Breast epithelium (tissue), 4 donors: ENCODE measurements around the gene NRCAM. TPM values are rescaled to one million over a fixed set of nuclear protein-coding genes. Genes with fewer than 3 reads are reported as not detected.

Experiments used
- DNase-seq, 2 donors: peaks; one replicate each; pipeline ENCODE4 v3.0.0-alpha.2; 2019; ENCODE audit warnings: low spot score in 2 of 2
- H3K27ac ChIP-seq, 2 donors: fragments of 200-600 bp; sonication (generic) in 1 of 2; one replicate each; pipeline ENCODE4 v1.5.1; 2016 to 2019; ENCODE audit warnings: mild to moderate bottlenecking in 1 of 2
- H3K27me3 ChIP-seq, 2 donors: fragments of 200-600 bp; sonication (generic) in 1 of 2; one replicate each; pipeline versions ENCODE4 v1.5.1 to v1.6.0; 2017 to 2019; ENCODE audit warnings: control low read depth in 1 of 2, mild to moderate bottlenecking in 1 of 2
- H3K36me3 ChIP-seq: fragments of 200-600 bp; one replicate; pipeline ENCODE4 v1.5.1; 2019
- H3K4me1 ChIP-seq, 2 donors: fragments of 200-600 bp; sonication (generic); one replicate each; pipeline ENCODE4 v1.5.1; 2016 to 2019; ENCODE audit warnings: control low read depth in 1 of 2
- H3K4me3 ChIP-seq, 3 donors: fragments of 200-600 bp; sonication (generic); 1 replicate in 2 of 3; 2 replicates in 1 of 3; pipeline ENCODE4 v1.5.1; 2016 to 2019; ENCODE audit warnings: mild to moderate bottlenecking in 3 of 3, moderate library complexity in 2 of 3
- H3K9me3 ChIP-seq, 2 donors: fragments of 200-600 bp; sonication (generic) in 1 of 2; one replicate each; pipeline ENCODE4 v1.5.1; 2016 to 2019; ENCODE audit warnings: control low read depth in 1 of 2
- CTCF ChIP-seq, 3 donors: fragments of 450-650 bp; IDR thresholded peaks; one replicate each; pipeline ENCODE4 v1.5.1; 2016 to 2017; ENCODE audit warnings: antibody characterized with exemption in 3 of 3, mild to moderate bottlenecking in 3 of 3, moderate library complexity in 3 of 3
- POLR2A ChIP-seq: fragments of 450-650 bp; IDR thresholded peaks from one replicate; pipeline ENCODE4 v1.6.1; 2016; ENCODE audit warnings: antibody characterized with exemption, mild to moderate bottlenecking, moderate library complexity
- POLR2AphosphoS5 ChIP-seq, 3 donors: sonication (generic); formaldehyde crosslinking; IDR thresholded peaks; one replicate each; pipeline ENCODE4 v1.6.1; 2017; ENCODE audit warnings: antibody characterized with exemption in 3 of 3
- intact Hi-C: fragments of 100-400 bp; cut with DNase I; formaldehyde crosslinking; loops from one replicate; pipeline ENCODE4 v1.15.1; 2023; ENCODE audit warnings: low total_unique reads
- total RNA-seq, 3 donors: library from RNA; depleted of rRNA; stranded (reverse); fragments of >200 nt; gene quantifications; one replicate each; pipeline ENCODE4 v1.1.0, GENCODE V29; 2016

NRCAM gene
- total RNA-seq, 3 donors from 2014 or later, result 3.3 to 62.4 (median 4.2) TPM

DNA sequence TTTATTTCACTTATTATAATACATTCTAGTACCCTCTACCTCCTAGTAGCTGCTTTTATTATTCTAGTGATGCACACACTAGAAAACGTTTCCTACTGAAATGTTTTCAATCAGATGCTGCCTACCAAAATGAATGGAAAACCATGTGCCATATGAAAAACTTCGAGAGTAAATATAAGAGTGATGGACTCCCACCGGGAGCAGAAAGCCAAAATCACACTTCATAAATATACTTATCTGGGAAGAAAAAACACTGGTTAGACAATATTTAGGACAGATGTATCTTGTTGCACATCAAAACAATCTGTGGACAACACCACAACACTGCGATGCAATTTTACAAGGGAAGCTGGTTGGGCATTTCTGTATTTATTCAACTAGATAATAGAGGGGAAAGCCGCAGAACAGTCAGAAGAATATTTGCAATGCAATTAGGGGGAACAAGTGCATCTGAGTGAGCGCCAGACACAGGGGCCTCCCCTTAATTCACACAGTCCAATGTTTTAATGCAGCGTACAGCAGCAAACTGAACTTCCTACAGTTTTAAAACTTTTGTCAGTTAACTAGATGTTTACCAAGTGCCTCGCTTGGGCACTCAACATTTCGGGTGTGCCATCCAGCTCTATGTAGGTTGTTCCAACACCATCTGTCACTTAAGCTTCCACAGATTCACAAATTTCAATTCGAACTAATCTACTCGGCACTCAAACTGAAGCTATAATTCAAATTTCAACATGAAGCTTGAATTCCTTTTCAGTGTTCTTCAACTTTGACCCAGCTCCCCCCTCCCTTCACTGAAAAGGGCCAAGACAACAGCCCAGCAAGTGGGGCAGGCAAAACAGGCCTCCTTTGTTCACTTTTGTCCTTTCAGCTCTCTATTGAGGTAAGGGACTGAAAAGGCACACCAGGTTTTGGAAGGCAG, 7.4 kb downstream of the NRCAM start:
- Histone ChIP-seq H3K27me3 (no peaks in the 10 kb centered on the region), H3K36me3 (no peaks in the 10 kb centered on the region), H3K4me3 (no peak overlapping the region), H3K4me1 (no peaks in the 10 kb centered on the region), H3K27ac (no peak overlapping the region), H3K9me3 (no peaks in the 10 kb centered on the region)
- DNase-seq, result no peak
- TF ChIP-seq CTCF (IDR thresholded peaks at IDR 0.05), result no peak
- no peak for TF ChIP-seq POLR2AphosphoS5 (IDR thresholded peaks at IDR 0.05)
- TF ChIP-seq POLR2A, result no peak
- intact Hi-C loops, result no loop called here

- no peak overlapping the region for H3K4me3 ChIP-seq
- no peak for DNase-seq
- TF ChIP-seq POLR2AphosphoS5 (IDR thresholded peaks at IDR 0.05), result no peak
- TF ChIP-seq CTCF (IDR thresholded peaks at IDR 0.05), result no peak
- no peak for TF ChIP-seq POLR2A
- no peaks in the 10 kb centered on the region for H3K36me3 ChIP-seq
- no peaks in the 10 kb centered on the region for H3K9me3 ChIP-seq
- no peaks in the 10 kb centered on the region for H3K4me1 ChIP-seq
- H3K27me3 ChIP-seq, result no peaks in the 10 kb centered on the region
- H3K27ac ChIP-seq, result no peak overlapping the region
- intact Hi-C loops, result no loop called here
Observed at GRCh38 chr7:108442039-108442568, 14.1 kb downstream of the NRCAM start.

- Histone ChIP-seq H3K27ac (no peak overlapping the region), H3K27me3 (no peaks in the 10 kb centered on the region), H3K4me3 (no peak overlapping the region), H3K4me1 (no peaks in the 10 kb centered on the region), H3K9me3 (no peaks in the 10 kb centered on the region), H3K36me3 (no peaks in the 10 kb centered on the region)
- TF ChIP-seq POLR2A, result no peak
- no peak for TF ChIP-seq POLR2AphosphoS5 (IDR thresholded peaks at IDR 0.05)
- TF ChIP-seq CTCF (IDR thresholded peaks at IDR 0.05), result no peak
- no peak for DNase-seq
- intact Hi-C loops, result no loop called here
Observed at GRCh38 chr7:108441392-108441955, 14.8 kb downstream of the NRCAM start.

- Histone ChIP-seq H3K9me3 (no peaks in the 10 kb centered on the region), H3K36me3 (no peaks in the 10 kb centered on the region), H3K27ac (no peak overlapping the region)
Observed at GRCh38 chr7:108440613-108441012, 15.6 kb downstream of the NRCAM start.

More at GRCh38 chr7:108440613-108441012, 15.6 kb downstream of the NRCAM start:
- TF ChIP-seq POLR2AphosphoS5 (IDR thresholded peaks at IDR 0.05), result no peak
- TF ChIP-seq POLR2A, result no peak
- no peak for TF ChIP-seq CTCF (IDR thresholded peaks at IDR 0.05)
- DNase-seq, result no peak
- no peaks in the 10 kb centered on the region for H3K4me1 ChIP-seq
- H3K27me3 ChIP-seq, result no peaks in the 10 kb centered on the region
- intact Hi-C loops, result no loop called here
- H3K4me3 ChIP-seq, result no peak overlapping the region
